ENCODE results near the gene TOPBP1.

- TF ChIP-seq, protein P1, sequence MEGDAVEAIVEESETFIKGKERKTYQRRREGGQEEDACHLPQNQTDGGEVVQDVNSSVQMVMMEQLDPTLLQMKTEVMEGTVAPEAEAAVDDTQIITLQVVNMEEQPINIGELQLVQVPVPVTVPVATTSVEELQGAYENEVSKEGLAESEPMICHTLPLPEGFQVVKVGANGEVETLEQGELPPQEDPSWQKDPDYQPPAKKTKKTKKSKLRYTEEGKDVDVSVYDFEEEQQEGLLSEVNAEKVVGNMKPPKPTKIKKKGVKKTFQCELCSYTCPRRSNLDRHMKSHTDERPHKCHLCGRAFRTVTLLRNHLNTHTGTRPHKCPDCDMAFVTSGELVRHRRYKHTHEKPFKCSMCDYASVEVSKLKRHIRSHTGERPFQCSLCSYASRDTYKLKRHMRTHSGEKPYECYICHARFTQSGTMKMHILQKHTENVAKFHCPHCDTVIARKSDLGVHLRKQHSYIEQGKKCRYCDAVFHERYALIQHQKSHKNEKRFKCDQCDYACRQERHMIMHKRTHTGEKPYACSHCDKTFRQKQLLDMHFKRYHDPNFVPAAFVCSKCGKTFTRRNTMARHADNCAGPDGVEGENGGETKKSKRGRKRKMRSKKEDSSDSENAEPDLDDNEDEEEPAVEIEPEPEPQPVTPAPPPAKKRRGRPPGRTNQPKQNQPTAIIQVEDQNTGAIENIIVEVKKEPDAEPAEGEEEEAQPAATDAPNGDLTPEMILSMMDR (IDR thresholded peaks at IDR 0.05): no peak
- TF ChIP-seq POLR2A (IDR thresholded peaks at IDR 0.05) (no peak), POLR2AphosphoS5 (IDR thresholded peaks at IDR 0.05) (no peak)
These were observed 38.2 kb upstream of the TOPBP1 start for GRCh38 chr3:133699903-133700302.
